ENCODE results near the gene ARID3A. TPM values are rescaled to one million over a fixed set of nuclear protein-coding genes. Genes with fewer than 3 reads are reported as not detected.

ARID3A gene
- total RNA-seq, 1 donor from 2014 or later, result 70.6 TPM

- Mint-ChIP-seq H3K4me1 (no peaks in the 10 kb centered on the region), H3K9me3 (no peaks in the 10 kb centered on the region), H3K27me3 (ENCODE audit: low read depth) (peaks cover 9% of the 10 kb centered on the region), H3K36me3 (peaks cover 7% of the 10 kb centered on the region), H3K4me3 (no peak overlapping the region), H3K27ac (no peak overlapping the region)
- TF ChIP-seq CTCF (IDR thresholded peaks at IDR 0.05; ENCODE audit: unreplicated experiment), result no peak
- no peak for DNase-seq (ENCODE audit: low spot score in 2 of 2, unreplicated experiment in 2 of 2)
Measured at GRCh38 chr19:1008268-1009040, 82.6 kb downstream of the ARID3A start.

GRCh38 chr19:1009041-1009980, 83.5 kb downstream of the ARID3A start:
- Mint-ChIP-seq H3K4me3 (no peak overlapping the region), H3K4me1 (no peaks in the 10 kb centered on the region), H3K36me3 (peaks cover 9% of the 10 kb centered on the region), H3K27ac (no peak overlapping the region), H3K27me3 (ENCODE audit: low read depth) (peaks cover 3% of the 10 kb centered on the region), H3K9me3 (no peaks in the 10 kb centered on the region)
- DNase-seq (ENCODE audit: low spot score in 2 of 2, unreplicated experiment in 2 of 2), result no peak
- TF ChIP-seq CTCF (IDR thresholded peaks at IDR 0.05; ENCODE audit: unreplicated experiment), result no peak

GRCh38 chr19:1009981-1010538, 84.2 kb downstream of the ARID3A start:
- H3K4me1 Mint-ChIP-seq, result no peaks in the 10 kb centered on the region
- H3K4me3 Mint-ChIP-seq, result no peak overlapping the region
- no peak for TF ChIP-seq CTCF (IDR thresholded peaks at IDR 0.05; ENCODE audit: unreplicated experiment)
- H3K27ac Mint-ChIP-seq, result no peak overlapping the region
- peaks cover 2% of the 10 kb centered on the region for H3K27me3 Mint-ChIP-seq (ENCODE audit: low read depth)
- DNase-seq (ENCODE audit: low spot score in 2 of 2, unreplicated experiment in 2 of 2), result no peak
- H3K9me3 Mint-ChIP-seq, result no peaks in the 10 kb centered on the region
- H3K36me3 Mint-ChIP-seq, result peaks cover 9% of the 10 kb centered on the region

GRCh38 chr19:1010586-1011510, 85.0 kb downstream of the ARID3A start:
- Mint-ChIP-seq H3K9me3 (no peaks in the 10 kb centered on the region), H3K4me3 (no peak overlapping the region), H3K36me3 (peaks cover 9% of the 10 kb centered on the region), H3K27me3 (ENCODE audit: low read depth) (no peaks in the 10 kb centered on the region), H3K4me1 (peaks cover under 1% of the 10 kb centered on the region), H3K27ac (no peak overlapping the region)
- TF ChIP-seq CTCF (IDR thresholded peaks at IDR 0.05; ENCODE audit: unreplicated experiment), result no peak
- no peak for DNase-seq (ENCODE audit: low spot score in 2 of 2, unreplicated experiment in 2 of 2)

GRCh38 chr19:1011831-1012333, 86.0 kb downstream of the ARID3A start:
- H3K36me3 Mint-ChIP-seq, result peaks cover 5% of the 10 kb centered on the region
- no peak for DNase-seq (ENCODE audit: low spot score in 2 of 2, unreplicated experiment in 2 of 2)
- H3K9me3 Mint-ChIP-seq, result no peaks in the 10 kb centered on the region
- H3K4me3 Mint-ChIP-seq, result no peak overlapping the region
- H3K27me3 Mint-ChIP-seq (ENCODE audit: low read depth), result no peaks in the 10 kb centered on the region
- no peak for TF ChIP-seq CTCF (IDR thresholded peaks at IDR 0.05; ENCODE audit: unreplicated experiment)
- H3K4me1 Mint-ChIP-seq, result peaks cover 5% of the 10 kb centered on the region
- H3K27ac Mint-ChIP-seq, result no peak overlapping the region
